WTC11 (cell line): ENCODE measurements around the gene MOGAT1.

Experiments used
- ATF3 ChIP-seq: sonication (generic); formaldehyde crosslinking; conservative IDR thresholded peaks from 2 replicates; pipeline ENCODE4 v1.8.1; 2022; ENCODE audit warnings: mild to moderate bottlenecking, missing genetic modification reagents
- CREM ChIP-seq: sonication (generic); formaldehyde crosslinking; IDR thresholded peaks from 2 replicates; pipeline ENCODE4 v1.8.1; 2022; ENCODE audit warnings: mild to moderate bottlenecking, missing genetic modification reagents, moderate library complexity
- CTCF ChIP-seq: fragments of 200-600 bp; IDR thresholded peaks from 2 replicates; pipeline ENCODE4 v1.8.0; 2022; ENCODE audit warnings: antibody characterized with exemption
- MAX ChIP-seq: sonication (generic); formaldehyde crosslinking; IDR thresholded peaks from 2 replicates; pipeline ENCODE4 v1.8.0; 2022; ENCODE audit warnings: mild to moderate bottlenecking, missing genetic modification reagents
- PREB ChIP-seq: sonication (generic); formaldehyde crosslinking; IDR thresholded peaks from 2 replicates; pipeline ENCODE4 v1.8.1; 2022; ENCODE audit warnings: mild to moderate bottlenecking, missing genetic modification reagents, moderate library complexity, borderline replicate concordance
- ZNF263 ChIP-seq: sonication (generic); formaldehyde crosslinking; IDR thresholded peaks from 2 replicates; pipeline ENCODE4 v1.8.1; 2022; ENCODE audit warnings: low read depth, mild to moderate bottlenecking, moderate library complexity, missing genetic modification reagents
- TF ChIP-seq, protein P1 (sequence below): sonication (generic); formaldehyde crosslinking; IDR thresholded peaks from 2 replicates; pipeline ENCODE4 v1.8.0; 2022; ENCODE audit warnings: mild to moderate bottlenecking, missing genetic modification reagents
- TF ChIP-seq, protein P2 (sequence below): sonication (generic); formaldehyde crosslinking; IDR thresholded peaks from 2 replicates; pipeline ENCODE4 v1.8.1; 2022; ENCODE audit warnings: mild to moderate bottlenecking, moderate library complexity, missing genetic modification reagents

DNA sequence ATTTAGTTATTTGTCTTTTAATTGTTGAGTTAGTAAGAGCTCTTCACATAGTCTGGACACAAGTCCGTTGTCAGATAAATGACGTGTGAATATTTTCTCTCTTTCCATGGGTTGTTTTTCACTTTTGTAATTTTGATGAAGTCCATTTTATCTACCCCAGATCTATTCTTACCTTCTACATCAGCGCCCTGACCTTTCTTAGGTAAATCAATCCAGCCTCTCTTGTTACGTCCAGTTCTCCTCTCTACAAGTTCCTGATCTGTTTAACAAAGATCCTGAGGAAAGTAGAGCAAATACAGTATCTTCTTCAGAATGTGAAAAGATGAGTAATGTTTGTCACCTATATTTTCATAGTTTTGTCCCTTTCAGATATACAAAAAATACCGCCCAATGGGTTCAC, 66.9 kb downstream of the MOGAT1 start:
- TF ChIP-seq CTCF (no peak), ZNF263 (no peak), PREB (CRISPR knock-in tag) (no peak), ATF3 (CRISPR knock-in tag) (no peak), MAX (no peak), CREM (no peak)
- TF ChIP-seq, protein P1, sequence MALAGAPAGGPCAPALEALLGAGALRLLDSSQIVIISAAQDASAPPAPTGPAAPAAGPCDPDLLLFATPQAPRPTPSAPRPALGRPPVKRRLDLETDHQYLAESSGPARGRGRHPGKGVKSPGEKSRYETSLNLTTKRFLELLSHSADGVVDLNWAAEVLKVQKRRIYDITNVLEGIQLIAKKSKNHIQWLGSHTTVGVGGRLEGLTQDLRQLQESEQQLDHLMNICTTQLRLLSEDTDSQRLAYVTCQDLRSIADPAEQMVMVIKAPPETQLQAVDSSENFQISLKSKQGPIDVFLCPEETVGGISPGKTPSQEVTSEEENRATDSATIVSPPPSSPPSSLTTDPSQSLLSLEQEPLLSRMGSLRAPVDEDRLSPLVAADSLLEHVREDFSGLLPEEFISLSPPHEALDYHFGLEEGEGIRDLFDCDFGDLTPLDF (CRISPR knock-in tag): no peak
- TF ChIP-seq, protein P2, sequence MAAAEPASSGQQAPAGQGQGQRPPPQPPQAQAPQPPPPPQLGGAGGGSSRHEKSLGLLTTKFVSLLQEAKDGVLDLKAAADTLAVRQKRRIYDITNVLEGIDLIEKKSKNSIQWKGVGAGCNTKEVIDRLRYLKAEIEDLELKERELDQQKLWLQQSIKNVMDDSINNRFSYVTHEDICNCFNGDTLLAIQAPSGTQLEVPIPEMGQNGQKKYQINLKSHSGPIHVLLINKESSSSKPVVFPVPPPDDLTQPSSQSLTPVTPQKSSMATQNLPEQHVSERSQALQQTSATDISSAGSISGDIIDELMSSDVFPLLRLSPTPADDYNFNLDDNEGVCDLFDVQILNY (CRISPR knock-in tag): no peak
